T-helper 17 cell (primary cell): ENCODE data around the gene MEMO1. TPM values are rescaled to one million over a fixed set of nuclear protein-coding genes. Genes with fewer than 3 reads are reported as not detected.
A peak's percentile ranks its signal among the peaks of the same experiment; 100 is the strongest.
"Not testable (repeated sequence)": the region's sequence is repeated elsewhere in the genome, so short reads cannot be mapped to it uniquely, and the experiment has no call there.

ENCODE experiments used
- ATAC-seq: fragments of 150-1000 bp; cut with Tn5 transposase; 2 replicates; pipeline ENCODE4 v1.10.0; 2021; ENCODE audit warnings: mild to moderate bottlenecking, moderate library complexity
- DNase-seq, 3 donors: peaks; one replicate each; pipeline versions ENCODE4 v3.0.0 to v3.0.0-alpha.2; 2020 to 2021
- H3K9me3 ChIP-seq: one replicate; pipeline ENCODE4 v1.7.0; 2013; ENCODE audit warnings: low read length, mild to moderate bottlenecking; ENCODE audit not compliant: control insufficient read depth, poor library complexity, severe bottlenecking
- H3K27ac Mint-ChIP-seq: one replicate; pipeline ENCODE4 v1.8.0; 2022; ENCODE audit warnings: mild to moderate bottlenecking, moderate library complexity, mixed read lengths
- H3K27me3 Mint-ChIP-seq: one replicate; pipeline ENCODE4 v1.8.0; 2022; ENCODE audit warnings: mixed read lengths
- H3K36me3 Mint-ChIP-seq: one replicate; pipeline ENCODE4 v1.8.0; 2022; ENCODE audit warnings: low read depth, mixed read lengths
- H3K4me1 Mint-ChIP-seq: one replicate; pipeline ENCODE4 v1.8.0; 2022; ENCODE audit warnings: mild to moderate bottlenecking, mixed read lengths
- H3K4me3 Mint-ChIP-seq: one replicate; pipeline ENCODE4 v1.8.0; 2022; ENCODE audit warnings: mild to moderate bottlenecking, moderate library complexity, mixed read lengths
- total RNA-seq, 4 donors: library from RNA in 2 of 4; stranded (reverse) in 2 of 4; gene quantifications; one replicate each; pipeline ENCODE4 v1.2.3 and lab custom pipeline; 2022 to 2026

The MEMO1 gene
- total RNA-seq, 2 donors from 2014 or later = 41.7 to 47.5 TPM

DNA sequence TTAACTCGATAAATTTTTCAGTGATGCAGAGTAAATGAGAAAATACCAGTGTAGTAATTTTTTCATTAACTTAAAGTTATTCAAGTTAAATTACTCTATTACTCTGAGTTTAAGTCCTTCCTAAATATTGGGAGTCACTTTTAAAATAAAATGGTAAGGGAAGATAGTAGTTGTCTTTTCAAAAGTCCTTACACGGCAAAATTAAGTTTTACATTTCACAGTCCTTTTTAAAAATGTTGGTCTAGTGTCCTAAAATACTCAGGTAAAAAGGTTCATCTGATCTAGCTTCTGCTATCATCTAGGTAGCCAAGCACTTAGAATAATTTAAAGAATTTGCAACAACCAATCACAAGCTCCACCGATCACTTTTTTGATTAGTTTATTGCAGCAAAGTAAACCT lies 146.9 kb downstream of the MEMO1 start:
- Mint-ChIP-seq H3K36me3 (no peaks in the 10 kb centered on the region), H3K4me1 (no peaks in the 10 kb centered on the region), H3K27me3 (no peaks in the 10 kb centered on the region), H3K4me3 (no peak overlapping the region), H3K27ac (no peak overlapping the region)
- ATAC-seq (no peak), DNase-seq (no peak)
- H3K9me3 ChIP-seq = no peaks in the 10 kb centered on the region

DNA sequence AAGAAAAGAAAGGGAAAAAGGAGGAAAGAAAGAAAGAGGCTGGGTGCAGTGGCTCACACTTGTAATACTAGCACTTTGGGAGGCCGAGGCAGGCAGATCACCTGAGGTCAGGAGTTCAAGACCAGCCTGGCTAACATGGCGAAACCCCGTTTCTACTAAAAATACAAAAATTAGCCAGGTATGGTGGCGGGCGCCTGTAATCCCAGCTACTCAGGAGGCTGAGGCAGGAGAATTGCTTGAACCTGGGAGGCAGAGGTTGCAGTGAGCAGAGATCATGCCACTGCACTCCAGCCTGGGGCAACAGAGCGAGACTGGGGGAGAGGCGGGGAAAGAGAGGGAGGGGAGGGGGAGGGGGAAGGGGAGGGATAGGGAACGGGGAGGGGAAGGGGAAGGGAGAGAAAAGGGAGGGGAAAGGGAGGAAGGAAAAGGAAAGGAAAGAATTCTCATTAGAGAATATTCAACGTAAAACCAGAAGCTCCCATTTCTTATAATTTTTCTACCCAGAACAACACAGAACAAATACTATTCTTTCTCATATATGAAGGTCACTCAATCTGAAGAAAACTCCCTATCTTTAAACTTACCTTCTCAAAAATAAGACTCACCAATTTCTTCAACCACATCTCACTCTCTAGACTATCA lies 147.7 kb downstream of the MEMO1 start:
- H3K36me3 Mint-ChIP-seq, DNase-seq, H3K27me3 Mint-ChIP-seq, H3K4me3 Mint-ChIP-seq, ATAC-seq, H3K9me3 ChIP-seq, H3K27ac Mint-ChIP-seq, H3K4me1 Mint-ChIP-seq: not testable (repeated sequence)

DNA sequence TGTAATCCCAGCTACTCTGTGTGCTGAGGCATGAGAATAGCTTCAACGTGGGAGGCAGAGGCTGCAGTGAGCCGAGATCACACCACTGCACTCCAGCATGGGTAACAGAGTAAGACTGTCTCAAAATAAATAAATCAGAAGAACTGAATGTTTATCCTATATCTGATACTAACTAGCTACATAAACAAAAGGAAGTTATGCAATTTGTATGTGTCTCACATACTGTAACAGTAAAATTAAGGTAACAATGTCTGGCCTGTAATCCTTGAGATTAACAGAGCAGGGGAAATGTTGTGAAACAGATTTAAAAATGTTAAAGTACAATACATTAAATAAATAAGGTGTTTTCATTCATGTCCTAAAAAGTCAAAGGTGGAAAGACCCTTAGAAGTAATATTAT lies 150.8 kb downstream of the MEMO1 start:
- ATAC-seq = no peak
- H3K27me3 Mint-ChIP-seq = no peaks in the 10 kb centered on the region
- H3K4me3 Mint-ChIP-seq = peak overlapping the region; percentile 33

DNA sequence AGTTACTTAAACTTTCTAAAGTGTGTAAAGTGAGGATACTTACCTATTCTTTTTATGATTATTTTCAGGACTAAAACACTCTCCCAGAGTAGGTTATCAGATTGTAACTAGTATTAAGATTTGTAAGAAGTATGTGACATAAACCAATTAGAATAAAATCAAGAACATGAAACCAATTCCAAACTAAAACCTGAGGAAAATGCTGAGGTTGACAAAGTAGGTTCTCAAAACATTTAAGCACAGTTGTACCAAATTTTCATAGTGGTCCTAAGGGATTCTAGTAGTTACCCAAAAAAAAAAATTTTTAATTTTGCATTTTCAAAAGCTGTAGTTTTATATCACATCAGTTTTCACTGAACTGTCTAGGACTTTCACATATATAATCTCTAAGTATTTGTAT lies 157.3 kb downstream of the MEMO1 start:
- H3K27me3 Mint-ChIP-seq = no peaks in the 10 kb centered on the region
- H3K27ac Mint-ChIP-seq = no peak overlapping the region
- ATAC-seq = no peak
- DNase-seq = no peak
- no peaks in the 10 kb centered on the region for H3K4me1 Mint-ChIP-seq
- no peak overlapping the region for H3K4me3 Mint-ChIP-seq
- peaks cover 4% of the 10 kb centered on the region for H3K36me3 Mint-ChIP-seq
- H3K9me3 ChIP-seq = no peaks in the 10 kb centered on the region

More for the DNA sequence above, 150.8 kb downstream of the MEMO1 start:
- no peaks in the 10 kb centered on the region for H3K36me3 Mint-ChIP-seq
- H3K9me3 ChIP-seq = no peaks in the 10 kb centered on the region
- no peaks in the 10 kb centered on the region for H3K4me1 Mint-ChIP-seq
- no peak for DNase-seq
- no peak overlapping the region for H3K27ac Mint-ChIP-seq

DNA sequence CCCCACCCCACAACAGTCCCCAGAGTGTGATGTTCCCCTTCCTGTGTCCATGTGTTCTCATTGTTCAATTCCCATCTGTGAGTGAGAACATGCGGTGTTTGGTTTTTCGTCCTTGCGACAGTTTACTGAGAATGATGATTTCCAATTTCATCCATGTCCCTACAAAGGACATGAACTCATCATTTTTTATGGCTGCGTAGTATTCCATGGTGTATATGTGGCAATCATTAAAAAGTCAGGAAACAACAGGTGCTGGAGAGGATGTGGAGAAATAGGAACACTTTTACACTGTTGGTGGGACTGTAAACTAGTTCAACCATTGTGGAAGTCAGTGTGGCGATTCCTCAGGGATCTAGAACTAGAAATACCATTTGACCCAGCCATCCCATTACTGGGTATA lies 168.7 kb downstream of the MEMO1 start:
- not testable (repeated sequence) for H3K27me3 Mint-ChIP-seq

DNA sequence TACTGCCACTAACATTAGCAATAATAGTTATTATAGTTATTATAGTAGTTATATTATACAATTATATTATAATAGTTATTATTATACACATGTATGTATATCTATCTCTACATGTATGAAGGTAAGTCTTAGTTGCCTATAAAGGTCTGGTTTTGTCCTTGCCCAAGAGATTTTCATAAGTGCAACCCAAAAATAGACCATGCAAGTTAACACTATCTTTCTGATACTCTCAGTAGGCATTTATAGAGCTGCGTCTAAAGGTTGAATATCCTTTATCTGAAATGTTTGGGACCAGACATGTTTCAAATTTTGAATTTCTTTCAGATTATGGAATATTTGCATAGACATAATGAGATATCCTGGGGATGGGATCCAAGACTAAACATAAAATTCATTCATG lies 175.4 kb downstream of the MEMO1 start:
- Mint-ChIP-seq H3K27ac (no peak overlapping the region), H3K27me3 (no peaks in the 10 kb centered on the region), H3K36me3 (no peaks in the 10 kb centered on the region)

More for the DNA sequence above, 168.7 kb downstream of the MEMO1 start:
- ATAC-seq, H3K36me3 Mint-ChIP-seq, DNase-seq, H3K4me3 Mint-ChIP-seq, H3K4me1 Mint-ChIP-seq, H3K9me3 ChIP-seq, H3K27ac Mint-ChIP-seq: not testable (repeated sequence)

DNA sequence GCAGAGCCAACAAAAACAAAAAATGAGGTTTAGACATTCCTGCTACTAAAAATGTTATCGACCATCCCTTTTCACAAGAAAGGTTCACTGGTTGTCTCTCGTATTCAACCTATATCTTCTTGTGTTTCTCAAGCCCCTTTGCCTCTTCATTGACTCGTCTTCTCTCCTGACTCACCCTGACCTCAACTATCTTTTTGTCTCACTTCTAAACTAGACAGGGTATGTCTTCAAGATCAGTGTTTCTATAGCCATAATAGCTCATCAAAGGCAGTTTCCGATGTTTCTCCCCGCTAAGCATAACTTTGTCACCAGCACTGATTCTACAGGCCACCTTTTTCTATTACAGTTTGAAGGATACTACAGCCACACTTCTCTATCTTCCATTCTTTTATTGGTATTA lies 178.4 kb downstream of the MEMO1 start:
- H3K27ac Mint-ChIP-seq = no peak overlapping the region

More for the DNA sequence above, 175.4 kb downstream of the MEMO1 start:
- ATAC-seq (no peak), DNase-seq (no peak)
- H3K9me3 ChIP-seq = no peaks in the 10 kb centered on the region
- Mint-ChIP-seq H3K4me3 (no peak overlapping the region), H3K4me1 (no peaks in the 10 kb centered on the region)

DNA sequence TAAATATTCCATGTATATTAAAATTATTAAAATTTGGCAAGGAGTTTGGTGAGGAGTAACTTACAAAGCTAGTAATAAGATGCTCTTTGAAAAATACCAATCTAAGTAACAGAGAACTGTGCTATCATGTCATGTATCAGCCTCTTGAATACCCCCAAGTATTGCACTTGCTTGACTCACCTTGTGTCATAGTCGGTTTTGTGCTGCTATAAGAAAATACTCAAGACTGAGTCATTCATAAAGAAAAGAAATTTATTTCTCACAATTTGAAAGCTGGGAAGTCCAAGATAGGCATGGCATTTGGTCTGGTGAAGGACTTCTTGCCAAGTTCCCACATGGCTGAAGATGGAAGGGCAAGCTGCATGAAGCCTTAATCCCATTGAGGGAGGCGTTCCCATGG lies 179.2 kb downstream of the MEMO1 start:
- peaks cover 4% of the 10 kb centered on the region for H3K9me3 ChIP-seq
- ATAC-seq (no peak), DNase-seq (no peak)
- Mint-ChIP-seq H3K36me3 (no peaks in the 10 kb centered on the region), H3K27me3 (no peaks in the 10 kb centered on the region), H3K4me3 (no peak overlapping the region), H3K4me1 (no peaks in the 10 kb centered on the region), H3K27ac (no peak overlapping the region)

More for the DNA sequence above, 178.4 kb downstream of the MEMO1 start:
- ATAC-seq (no peak), DNase-seq (no peak)
- H3K4me3 Mint-ChIP-seq = no peak overlapping the region
- no peaks in the 10 kb centered on the region for H3K36me3 Mint-ChIP-seq
- no peaks in the 10 kb centered on the region for H3K4me1 Mint-ChIP-seq
- peaks cover 4% of the 10 kb centered on the region for H3K9me3 ChIP-seq
- no peaks in the 10 kb centered on the region for H3K27me3 Mint-ChIP-seq

DNA sequence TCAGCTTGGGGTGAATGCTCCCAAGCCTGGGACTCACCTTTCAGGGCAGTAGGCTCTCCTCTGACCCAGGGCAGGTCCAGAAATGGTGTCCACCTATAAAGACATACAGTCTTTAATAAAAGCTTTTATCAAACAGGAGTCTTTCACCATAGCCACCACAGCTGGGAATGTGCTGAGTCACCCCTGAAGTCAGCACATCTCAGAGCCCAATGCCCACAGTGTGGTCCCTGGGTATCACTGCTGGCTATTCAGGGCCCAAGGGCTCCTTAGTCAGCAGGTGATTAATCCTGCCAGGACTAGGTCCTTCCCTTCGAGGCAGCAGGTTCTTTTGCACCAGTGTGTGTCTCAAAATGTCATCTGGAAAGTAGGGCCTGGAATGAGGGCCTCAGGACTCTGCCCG lies 181.9 kb downstream of the MEMO1 start:
- Mint-ChIP-seq H3K4me3 (no peak overlapping the region), H3K36me3 (no peaks in the 10 kb centered on the region), H3K4me1 (no peaks in the 10 kb centered on the region), H3K27ac (no peak overlapping the region), H3K27me3 (no peaks in the 10 kb centered on the region)
- DNase-seq (no peak), ATAC-seq (no peak)
- peaks cover 4% of the 10 kb centered on the region for H3K9me3 ChIP-seq

DNA sequence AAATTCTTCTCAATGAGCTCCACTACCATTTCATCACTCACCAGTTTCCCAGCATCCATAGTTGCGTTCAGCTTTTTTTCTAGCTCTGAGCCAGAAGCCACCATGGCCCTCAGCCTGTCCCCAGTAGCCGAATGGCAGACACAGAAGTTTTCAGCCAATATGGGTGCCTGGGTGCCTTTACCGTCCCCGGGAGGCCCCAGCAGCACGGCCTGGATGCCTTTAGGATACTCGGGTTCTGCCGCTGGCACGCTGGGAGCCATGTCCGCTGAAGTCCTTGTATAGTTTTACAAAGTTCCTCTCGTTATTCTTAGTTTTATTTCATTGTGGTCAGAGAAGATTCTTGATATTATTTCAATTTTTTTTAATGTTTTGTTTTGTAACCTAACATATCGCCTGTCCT lies 187.2 kb downstream of the MEMO1 start:
- DNase-seq = no peak
- Mint-ChIP-seq H3K36me3 (no peaks in the 10 kb centered on the region), H3K4me1 (no peaks in the 10 kb centered on the region), H3K4me3 (no peak overlapping the region), H3K27me3 (no peaks in the 10 kb centered on the region), H3K27ac (no peak overlapping the region)
- H3K9me3 ChIP-seq = peaks cover 3% of the 10 kb centered on the region
- ATAC-seq = no peak

DNA sequence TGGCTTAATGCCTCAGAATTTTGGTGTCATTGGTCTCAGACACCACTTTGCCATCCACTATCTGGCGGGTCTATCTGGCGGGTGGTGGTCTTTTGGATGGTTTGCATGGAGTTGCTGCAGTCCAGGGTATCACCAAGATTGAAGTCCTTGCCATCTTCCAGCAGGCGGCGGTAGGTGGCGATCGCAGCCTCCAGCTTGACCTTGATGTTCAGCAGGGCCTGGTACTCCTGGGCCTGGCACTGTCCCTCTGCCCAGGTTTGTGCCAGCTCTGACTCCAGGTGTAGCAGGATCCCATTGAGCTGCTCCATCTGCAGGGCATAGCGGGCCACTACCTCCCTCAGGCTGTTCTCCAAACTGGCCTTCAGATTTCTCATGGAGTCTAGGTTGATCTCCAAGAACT lies 188.2 kb downstream of the MEMO1 start:
- H3K9me3 ChIP-seq = peaks cover 3% of the 10 kb centered on the region
- DNase-seq (no peak), ATAC-seq (no peak)
- H3K4me3 Mint-ChIP-seq = no peak overlapping the region
- no peak overlapping the region for H3K27ac Mint-ChIP-seq
- H3K27me3 Mint-ChIP-seq = no peaks in the 10 kb centered on the region
- no peaks in the 10 kb centered on the region for H3K36me3 Mint-ChIP-seq
- H3K4me1 Mint-ChIP-seq = no peaks in the 10 kb centered on the region

Other genes starting within 250 kb of the MEMO1 start
- gene DPY30, start 28.8 kb upstream of the MEMO1 start, total RNA-seq = 10 to 100 TPM; 22.0 to 27.0 TPM
- gene SPAST, start 52.5 kb upstream of the MEMO1 start, total RNA-seq = 10 to 100 TPM; 15.8 to 16.8 TPM
- 1 to 10 TPM; 8.0 to 8.1 TPM for gene SLC30A6, start 154.9 kb upstream of the MEMO1 start, total RNA-seq